Left kidney (tissue), 2 donors: ENCODE data around the gene POLR2J. TPM values are rescaled to one million over a fixed set of nuclear protein-coding genes. Genes with fewer than 3 reads are reported as not detected.
"Not testable (repeated sequence)": the region's sequence is repeated elsewhere in the genome, so short reads cannot be mapped to it uniquely, and the experiment has no call there.

Source experiments
- DNase-seq: peaks from one replicate; pipeline ENCODE4 v3.0.0-alpha.2; 2013
- polyA plus RNA-seq: library from polyadenylated mRNA; unstranded; fragments of 120-200 nt; gene quantifications from one replicate; pipeline ENCODE4 v1.2.1, GENCODE V29; 2013; ENCODE audit not compliant: insufficient read length

Gene POLR2J
- polyA plus RNA-seq, 1 donor: 18.7 TPM

DNA sequence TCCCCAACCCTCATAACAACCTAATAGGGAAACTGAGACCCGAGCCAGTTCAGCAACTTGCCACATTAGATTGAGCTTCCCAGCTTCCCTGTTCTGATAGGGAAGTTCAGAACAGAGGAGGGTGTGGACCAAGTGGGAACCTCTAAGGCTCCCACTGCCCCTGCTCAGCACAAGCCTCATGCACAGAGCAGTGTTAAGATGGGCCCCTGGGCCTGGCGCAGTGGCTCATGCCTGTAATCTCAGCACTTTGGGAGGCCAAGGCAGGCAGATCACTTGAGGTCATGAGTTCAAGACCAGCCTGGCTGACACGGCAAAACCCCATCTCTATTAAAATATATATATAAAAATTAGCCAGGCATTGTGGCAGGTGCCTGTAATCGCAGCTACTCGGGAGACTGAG is 18.6 kb upstream of the POLR2J start:
- DNase-seq: not testable (repeated sequence)

DNA sequence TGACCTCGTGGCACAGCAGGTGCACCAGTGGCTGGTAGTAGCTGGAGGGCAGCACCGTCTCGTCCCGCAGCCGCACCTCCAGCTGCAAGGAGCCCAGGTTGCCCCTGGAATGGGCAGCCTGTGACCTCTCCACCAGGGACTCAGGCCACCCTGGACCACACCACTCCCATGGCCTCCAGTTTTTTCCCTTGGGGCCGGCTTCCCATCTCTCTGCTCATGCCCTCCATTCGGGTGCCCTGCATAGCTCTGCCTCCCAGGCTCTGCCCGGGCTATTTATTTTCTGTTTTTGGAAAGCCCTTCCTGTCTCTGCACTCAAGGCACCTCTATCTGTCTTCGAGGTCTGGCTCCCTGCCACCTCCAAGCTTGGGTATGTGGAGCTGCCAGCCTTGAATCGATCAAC is 18.1 kb upstream of the POLR2J start:
- not testable (repeated sequence) for DNase-seq

DNA sequence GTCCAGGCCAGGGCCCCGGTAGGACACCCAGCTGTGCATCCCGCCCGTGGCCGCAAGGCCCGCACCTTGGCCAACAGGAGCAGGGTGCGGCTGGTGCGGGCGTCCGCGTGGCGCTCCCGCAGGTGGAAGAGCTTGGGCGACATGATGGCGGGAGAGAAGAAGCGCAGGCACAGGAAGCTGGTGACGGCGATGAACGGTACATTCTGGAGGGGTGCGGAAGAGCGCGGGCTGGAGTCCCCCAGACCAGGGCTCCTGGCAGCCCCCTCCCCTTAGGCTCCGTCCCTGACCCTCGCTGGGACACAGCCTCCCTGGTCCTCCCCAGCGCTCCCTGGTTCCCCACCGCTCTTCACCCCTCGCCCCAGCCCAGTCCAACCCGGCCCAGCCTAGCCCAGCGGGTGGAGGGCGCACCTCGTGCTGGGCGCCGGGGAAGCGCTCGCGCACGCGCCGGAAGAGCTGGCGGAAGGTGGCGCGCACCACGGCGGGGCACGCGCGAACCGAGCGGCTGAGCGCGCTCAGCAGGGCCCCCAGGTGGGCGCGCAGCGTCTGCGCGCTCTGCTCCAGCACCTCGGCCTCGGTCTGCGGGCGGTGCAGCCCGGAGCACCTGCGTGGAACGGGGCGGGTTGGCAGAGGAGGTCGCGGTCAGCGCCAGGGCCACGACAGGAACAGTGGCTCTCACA is 15.9 kb upstream of the POLR2J start:
- not testable (repeated sequence) for DNase-seq

DNA sequence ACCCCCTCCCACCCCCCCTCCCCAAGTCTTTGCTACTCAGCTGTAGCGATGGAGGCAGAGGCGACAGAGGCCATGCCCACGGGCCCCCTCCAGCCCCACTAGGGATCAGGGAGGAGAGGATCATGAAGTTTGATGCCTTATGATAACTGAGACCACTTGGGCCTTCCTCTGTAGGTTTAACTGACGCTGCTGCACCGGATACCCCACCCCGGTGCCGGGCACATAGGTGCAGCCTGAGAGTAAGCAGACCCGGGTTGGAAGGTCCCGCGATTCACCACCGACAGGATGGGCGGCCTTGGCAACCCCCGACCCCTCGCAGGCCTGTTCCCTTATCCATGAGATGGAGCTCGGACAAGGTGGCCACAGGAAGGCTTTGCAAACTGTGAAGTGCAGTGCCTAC is 15.3 kb upstream of the POLR2J start:
- DNase-seq: not testable (repeated sequence)

DNA sequence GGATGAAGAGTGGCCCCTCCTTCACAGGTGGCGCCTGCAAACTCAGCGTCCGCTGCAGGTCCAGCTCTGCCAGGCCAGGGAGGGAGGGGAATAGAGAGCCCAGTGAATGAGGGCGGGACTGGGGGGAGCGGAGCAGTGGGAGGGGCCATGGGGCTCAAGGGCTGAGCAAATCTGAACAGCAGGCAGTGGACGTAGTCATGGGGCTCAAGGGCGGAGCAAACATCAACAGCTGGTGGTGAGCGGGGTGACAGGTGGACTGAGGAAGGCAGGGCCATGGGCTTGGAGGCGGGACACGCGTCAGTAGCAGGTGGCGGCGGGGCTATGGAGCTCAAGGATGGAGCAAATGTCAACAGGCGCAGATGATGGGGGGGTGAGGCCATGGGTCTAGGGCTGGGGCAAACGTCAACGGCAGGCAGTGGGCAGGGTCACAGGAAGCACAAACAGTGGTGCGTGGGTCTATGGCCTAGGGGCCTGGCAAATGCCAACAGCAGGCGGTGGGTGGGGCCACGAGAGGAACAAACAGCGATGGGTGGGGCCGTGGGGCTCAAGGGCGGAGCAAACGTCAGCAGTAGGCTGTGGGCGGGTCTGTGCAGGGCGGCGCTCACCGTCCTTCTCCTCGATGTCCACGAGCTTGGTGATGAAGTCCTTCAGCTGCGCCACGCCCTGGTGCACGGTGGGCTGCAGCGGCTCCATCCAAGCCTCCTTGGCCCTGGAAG is 14.7 kb upstream of the POLR2J start:
- DNase-seq: not testable (repeated sequence)

DNA sequence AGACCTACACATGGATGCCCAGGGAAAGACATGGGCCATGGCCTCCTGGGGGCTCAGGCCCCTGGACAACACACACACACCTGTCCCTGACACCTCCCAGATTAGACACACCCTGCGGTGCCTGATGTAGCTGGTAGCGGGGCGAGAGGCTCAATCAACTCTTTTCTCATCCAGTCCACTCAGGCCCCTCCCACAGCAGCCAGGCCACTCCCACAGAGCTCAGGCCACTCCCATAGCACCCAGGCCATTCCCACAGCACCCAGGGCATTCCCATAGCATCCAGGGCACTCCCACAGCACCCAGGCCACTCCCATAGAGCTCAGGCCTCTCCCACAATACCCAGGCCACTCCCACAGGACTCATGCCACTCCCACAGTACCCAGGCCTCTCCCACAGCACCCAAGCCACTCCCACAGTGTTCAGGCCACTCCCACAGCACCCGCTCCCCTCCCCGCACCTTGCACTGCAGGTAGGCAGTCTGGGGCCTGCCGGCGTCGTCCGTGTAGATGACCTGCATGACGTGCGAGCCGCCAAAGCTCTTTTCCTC is 11.9 kb upstream of the POLR2J start:
- DNase-seq: not testable (repeated sequence)

DNA sequence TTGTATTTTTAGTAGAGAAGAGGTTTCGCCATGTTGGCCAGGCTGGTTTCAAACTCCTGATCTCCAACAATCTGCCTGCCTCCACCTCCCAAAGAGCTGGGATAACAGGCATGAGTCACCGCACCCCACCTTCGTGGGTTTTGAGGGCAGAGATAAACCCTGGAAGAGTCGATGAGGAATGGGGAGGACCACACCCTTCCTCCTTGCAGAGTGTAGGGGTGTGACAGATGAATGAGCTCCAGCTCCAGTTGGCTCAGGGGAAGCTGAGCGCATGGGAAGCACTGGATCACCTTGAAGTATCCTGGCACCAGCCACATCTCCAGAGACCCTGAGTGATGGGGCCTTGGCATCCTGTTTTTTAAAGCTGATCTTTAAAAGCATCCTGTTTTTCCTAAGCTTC is 5.6 kb upstream of the POLR2J start:
- not testable (repeated sequence) for DNase-seq

DNA sequence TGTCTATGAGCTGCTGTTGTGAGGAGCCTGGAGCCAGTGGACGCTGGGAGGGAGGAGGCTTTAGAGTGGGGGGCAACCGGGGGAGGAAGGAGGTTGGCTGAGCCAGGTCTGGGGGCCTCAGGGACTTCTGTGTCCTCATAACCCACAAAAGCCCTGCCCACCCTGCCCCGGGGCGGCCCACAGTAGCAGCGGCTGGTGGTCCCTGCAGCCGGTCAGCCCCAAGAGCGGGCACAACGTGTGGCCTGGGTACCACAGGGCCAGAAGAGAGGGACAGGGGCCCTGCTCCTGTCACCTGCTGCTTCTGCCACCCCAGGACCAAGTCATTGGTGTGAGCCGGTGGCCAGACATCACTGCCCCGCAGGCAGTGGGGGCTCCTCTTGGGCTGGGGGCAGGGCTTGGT is 3.2 kb upstream of the POLR2J start:
- DNase-seq: not testable (repeated sequence)

DNA sequence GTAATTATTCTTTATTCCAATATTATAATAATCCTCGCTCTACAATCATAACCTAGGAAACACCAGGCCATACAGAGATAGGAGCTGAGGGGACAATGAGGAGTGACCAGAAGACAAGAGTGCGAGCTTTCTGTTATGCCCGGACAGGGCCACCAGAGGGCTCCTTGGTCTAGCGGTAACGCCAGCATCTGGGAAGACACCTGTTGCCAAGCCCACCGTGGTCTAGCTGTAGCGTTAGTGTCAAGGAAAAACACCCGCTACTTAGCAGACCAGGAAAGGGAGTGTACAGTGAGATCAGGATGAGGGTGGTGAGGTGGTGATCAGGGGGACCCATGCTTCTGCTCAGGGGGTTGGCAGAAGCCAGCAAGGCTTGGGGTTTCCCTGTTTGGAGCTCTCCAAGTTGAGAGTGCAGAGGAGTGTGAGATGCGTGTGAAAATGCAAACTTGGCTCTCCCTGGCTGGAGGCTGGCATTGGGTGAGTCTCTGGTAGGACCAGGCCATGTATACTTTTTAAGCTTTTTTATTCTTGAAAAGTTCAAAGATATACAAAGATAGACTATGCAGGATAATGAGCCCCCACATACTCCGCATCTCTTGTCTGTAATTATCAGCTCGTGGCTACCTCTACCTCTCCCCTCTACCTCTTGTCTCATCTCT is 1.4 kb upstream of the POLR2J start:
- DNase-seq: not testable (repeated sequence)

DNA sequence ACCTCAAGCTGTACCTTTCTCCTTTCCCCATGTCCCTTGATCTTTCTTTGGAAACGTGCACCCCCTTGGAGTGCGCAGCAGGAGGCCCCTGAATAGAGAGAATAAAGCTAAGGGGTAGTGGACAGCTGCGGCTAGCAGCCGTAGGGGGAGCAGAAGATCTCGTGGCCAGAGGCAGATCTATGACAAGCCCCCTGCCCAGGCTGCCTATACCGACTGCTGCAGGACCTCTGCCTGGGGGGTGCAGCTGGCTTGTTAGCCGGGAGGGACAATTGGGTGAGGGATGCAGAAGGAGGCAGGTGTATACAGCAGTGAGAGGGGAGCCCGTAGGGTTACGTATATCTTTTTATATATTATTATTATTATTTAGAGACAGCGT is 475 bp upstream of the POLR2J start:
- DNase-seq: not testable (repeated sequence)

DNA sequence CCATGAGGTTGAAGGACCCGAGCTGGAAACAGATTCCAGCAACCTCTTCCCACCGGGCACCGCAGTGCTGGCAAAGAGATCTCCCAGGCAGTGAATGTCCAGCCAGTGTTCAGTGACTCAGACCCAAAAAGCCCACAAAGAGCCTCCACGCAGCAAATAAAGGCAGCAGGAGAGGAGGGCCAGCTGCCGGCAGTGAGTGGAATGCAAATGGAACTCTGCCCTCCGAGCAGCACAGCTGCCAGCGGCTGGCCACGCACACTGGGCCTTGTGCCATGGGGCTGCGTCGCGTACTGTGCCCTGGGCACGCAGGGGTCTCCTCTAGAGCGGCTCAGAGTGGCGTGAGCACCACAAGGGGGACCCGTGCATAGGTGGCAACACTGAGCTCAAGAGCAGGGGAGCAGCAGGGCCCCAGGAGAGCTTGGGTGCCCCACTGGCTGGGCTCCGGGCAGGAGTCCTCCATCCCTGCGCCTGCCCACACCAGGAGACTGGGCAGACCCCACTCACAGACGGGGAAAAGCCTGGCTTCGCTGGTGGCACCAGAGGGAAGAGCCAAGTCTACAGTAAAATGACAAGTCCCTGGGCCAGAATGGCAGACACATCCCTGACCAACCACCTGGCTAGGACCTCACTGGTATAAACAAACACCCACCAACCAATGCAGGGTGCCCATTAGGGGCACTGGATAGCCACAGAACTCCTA is 3.8 kb downstream of the POLR2J start:
- DNase-seq: not testable (repeated sequence)

DNA sequence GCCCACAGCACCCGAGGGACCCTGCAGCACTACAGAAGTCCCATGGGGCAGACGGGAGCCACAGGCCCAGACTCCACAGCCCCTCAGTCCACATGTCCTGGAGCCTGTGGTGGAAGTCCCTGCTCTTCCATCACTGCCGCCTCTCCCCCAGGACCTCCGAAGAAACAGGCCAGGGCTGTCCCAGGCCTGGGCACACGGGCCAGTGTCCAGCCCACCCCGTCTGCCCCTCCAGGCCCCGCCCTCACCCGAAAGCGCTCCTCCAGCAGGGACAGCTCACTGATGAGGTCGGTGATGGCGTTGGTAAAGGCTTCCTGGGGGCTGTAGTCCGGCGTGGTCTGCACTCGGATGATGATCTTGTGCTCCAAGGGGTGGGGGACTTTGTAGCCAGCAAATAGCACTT is 4.6 kb downstream of the POLR2J start:
- DNase-seq: not testable (repeated sequence)

DNA sequence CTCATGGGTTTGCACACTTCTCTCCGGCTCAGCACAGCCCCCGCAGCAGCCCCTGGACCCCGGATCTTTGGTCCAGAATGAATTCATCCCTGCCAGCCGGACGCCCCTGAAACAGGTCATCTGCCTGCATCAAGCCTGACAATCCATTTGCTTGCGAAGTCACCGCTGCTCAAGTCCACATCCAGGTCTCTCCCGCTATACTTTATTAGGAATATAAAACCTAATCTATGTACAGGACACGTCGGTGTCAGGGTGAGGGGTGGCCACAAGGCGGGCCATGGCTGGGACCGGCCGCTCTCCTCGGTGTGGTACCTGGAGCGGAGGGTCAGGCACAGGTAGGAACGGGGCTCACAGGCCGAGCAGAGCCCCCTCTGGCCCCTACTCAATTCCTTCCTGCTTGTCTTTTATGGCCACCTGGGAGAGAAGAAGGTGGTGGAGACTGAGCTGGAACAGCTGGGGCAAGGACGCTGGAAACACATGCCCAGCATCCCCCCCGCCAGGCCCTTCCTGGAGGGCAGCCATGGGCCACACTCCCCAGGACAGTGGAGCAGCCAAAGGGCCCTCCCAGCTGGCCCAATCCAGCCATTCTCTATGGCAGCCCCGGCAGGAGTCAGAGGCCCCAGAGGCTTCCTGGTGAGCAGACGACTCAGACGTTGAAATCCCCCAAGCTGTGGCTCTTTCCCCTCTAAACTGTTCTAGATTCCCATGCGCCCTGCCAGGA is 5.3 kb downstream of the POLR2J start:
- DNase-seq: no peak

DNA sequence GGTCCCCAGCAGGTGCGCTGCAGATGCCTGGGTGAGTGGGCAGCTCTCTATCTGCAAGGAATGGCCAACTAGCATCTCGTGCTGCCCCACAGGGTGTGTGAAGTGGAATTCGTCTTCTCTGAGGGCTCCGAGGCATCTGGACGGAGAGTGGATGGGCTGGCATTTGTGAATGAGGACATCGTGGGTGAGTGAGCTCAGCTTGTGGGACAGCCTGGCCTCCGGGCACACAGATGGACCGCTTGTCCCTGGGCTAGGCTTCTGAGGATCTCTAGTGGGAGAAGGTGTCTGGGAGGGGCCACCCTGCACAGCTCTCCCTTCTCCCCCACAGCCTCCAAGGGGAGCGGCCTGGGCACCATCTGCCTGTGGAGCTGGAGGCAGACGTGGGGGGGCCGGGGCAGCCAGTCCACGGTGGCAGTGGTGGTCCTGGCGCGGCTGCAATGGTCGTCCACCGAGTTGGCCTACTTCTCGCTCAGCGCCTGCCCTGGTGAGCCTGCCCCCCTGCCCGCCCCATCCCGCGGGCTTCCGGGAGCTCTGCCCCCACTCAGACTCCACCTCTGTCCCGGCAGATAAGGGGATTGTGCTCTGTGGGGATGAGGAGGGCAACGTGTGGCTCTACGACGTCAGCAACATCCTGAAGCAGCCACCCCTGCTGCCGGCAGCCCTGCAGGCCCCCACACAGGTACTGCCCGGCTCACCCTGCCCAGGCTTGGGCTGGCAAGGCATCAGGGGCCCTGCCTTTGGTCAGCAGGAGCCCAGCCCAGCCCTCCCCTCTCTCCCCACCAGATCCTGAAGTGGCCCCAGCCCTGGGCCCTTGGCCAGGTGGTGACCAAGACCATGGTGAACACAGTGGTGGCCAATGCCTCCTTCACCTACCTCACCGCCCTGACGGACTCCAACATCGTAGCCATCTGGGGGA is 6.3 kb downstream of the POLR2J start:
- no peak for DNase-seq

DNA sequence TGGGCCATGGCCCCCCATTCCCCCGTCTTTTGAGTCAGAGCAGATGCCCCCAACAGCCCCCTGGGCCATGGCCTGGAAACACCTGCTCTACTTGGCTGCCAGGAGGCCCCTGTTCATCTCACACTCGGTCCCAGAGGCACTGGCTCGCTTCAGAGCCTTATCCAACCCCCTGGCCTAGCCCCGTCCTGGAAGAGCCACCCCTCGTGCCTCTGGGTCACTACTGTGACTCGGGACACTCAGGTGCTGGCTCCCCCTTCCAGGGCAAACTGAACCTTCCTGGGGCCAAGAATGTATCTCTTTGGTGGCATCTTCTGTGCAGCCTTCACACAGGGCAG is 7.0 kb downstream of the POLR2J start:
- no peak for DNase-seq

DNA sequence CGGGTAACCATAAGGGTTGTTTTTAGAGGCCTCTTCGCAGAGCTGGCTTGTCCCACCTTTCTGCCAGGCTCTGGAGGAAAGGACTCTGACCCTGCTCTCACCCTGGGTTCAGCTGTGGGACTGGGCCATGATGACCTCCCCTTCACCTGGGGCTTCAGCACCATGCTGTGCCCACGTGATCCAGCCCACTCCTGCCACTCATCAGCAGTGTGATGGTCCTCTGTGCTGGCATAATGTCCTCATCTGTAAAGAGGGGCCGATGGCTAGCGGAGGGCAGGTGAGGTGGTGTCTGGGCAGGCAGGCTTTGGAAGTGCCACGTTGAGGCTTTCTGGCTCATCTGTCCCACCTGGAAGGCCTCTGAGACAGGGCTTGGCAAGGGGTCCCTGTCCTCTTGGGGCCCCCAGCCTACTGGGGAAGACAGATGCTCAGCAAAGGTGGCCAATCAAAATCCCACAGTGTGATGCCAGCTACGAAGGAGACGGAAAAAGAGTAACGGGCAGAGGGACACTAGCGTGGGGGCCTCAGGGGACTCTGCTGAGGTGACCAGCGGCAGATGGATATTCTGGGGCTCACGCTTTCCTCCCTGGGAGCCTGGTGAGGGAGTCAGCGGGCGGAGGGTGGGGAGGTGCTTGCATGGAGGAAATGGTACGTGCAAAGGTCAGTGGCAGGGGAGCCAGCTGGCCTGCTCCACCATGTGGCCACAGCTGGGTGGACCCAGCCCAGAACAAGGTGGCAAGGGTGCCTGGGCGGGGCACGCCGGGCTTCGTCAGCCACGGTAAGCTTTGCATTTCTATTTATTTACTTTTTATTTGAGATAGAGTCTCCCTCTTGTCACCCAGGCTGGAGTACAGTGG is 8.5 kb downstream of the POLR2J start:
- DNase-seq: no peak

DNA sequence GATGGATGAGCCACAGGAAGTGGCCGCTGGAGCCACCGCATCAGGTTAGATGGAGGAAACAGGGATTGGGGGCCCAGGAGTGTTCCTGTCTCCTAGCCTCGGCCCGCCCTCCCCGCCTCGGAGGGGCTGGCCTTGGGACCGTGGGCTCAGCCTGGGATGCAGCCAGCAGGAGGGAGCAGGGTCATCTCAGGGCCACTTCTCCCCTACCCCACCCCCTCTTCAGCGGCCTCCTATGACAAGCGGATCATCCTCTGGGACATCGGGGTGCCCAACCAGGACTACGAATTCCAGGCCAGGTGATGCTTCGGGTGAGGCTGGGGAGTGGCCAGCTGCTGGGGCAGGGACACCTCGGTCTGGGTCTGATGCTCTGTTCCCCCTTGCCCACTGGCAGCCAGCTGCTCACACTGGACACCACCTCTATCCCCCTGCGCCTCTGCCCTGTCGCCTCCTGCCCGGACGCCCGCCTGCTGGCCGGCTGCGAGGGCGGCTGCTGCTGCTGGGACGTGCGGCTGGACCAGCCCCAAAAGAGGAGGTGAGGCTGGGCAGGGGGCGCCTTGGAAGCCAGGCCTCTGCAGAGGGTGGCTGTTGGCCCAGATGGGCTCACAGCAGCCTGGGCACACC is 9.3 kb downstream of the POLR2J start:
- no peak for DNase-seq

DNA sequence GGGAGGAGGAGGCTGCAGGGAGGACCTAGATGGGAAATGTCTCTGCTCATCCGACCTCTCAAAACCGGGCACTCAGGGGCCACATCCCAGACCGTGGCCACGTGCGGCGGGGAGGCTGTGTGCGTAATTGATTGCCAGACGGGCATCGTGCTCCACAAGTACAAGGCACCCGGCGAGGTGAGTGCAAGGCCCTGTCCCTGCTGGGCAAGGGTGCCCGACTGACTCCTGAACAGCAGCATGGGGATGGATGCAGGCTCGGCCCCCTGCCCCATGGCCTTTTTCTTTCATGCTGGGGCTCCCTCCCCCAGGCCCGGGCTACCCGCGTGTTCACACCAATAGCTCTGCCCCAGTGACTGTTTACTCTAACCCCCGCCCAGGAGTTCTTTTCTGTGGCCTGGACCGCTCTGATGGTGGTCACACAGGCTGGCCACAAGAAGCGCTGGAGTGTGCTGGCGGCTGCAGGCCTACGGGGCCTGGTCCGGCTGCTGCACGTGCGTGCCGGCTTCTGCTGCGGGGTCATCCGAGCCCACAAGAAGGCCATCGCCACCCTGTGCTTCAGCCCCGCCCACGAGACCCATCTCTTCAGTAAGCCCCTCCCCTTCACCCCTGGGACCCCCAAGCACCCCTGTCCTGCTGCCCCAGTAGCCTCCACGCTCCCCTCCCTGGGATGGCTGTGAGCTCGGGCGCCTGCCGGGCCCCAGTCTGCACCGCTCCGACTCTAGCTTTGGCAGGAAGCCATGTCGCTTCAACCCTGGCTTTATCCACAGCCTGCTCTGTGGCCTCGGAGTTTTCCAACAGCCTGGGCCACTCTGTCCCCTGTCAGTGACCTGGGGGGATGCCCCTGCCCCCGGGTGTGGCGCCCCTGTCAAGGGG is 10.0 kb downstream of the POLR2J start:
- DNase-seq: no peak
